GM19043 (cell line): ENCODE data around the gene DAP.
A peak's percentile ranks its signal among the peaks of the same experiment; 100 is the strongest.
"Not testable (repeated sequence)": the region's sequence is repeated elsewhere in the genome, so short reads cannot be mapped to it uniquely, and the experiment has no call there.

ENCODE experiments used
- ATAC-seq: cut with Tn5 transposase; IDR thresholded peaks from one replicate; pipeline ENCODE4 v1.9.1; 2021; ENCODE audit warnings: low read depth; ENCODE audit not compliant: unreplicated experiment

The DAP gene

GRCh38 chr5:10761185-10761932 lies at the start of gene DAP:
DAP (minus strand) TSS chr5:10761234; CDS start chr5:10761068, 166 bp downstream.
- peak; percentile 67 for ATAC-seq

GRCh38 chr5:10808347-10809226 lies 47.6 kb upstream of the DAP start:
- no peak for ATAC-seq

- ATAC-seq = no peak
These were observed 41.1 kb upstream of the DAP start for GRCh38 chr5:10801931-10802666.

GRCh38 chr5:10800852-10801251 lies 39.8 kb upstream of the DAP start:
- no peak for ATAC-seq

- ATAC-seq = no peak
These were observed 36.2 kb upstream of the DAP start for GRCh38 chr5:10797261-10797660.

- ATAC-seq = no peak
These were observed 32.8 kb upstream of the DAP start for GRCh38 chr5:10793785-10794184.

- ATAC-seq = no peak
These were observed 31.3 kb upstream of the DAP start for GRCh38 chr5:10792336-10792735.

GRCh38 chr5:10789726-10790125 lies 28.7 kb upstream of the DAP start:
- no peak for ATAC-seq

- ATAC-seq = no peak
These were observed 28.0 kb upstream of the DAP start for GRCh38 chr5:10789021-10789420.

GRCh38 chr5:10788358-10788757 lies 27.3 kb upstream of the DAP start:
- no peak for ATAC-seq

GRCh38 chr5:10786835-10787234 lies 25.8 kb upstream of the DAP start:
- ATAC-seq = no peak

- ATAC-seq = not testable (repeated sequence)
These were observed 19.2 kb upstream of the DAP start for GRCh38 chr5:10780208-10780607.

GRCh38 chr5:10779592-10779991 lies 18.6 kb upstream of the DAP start:
- ATAC-seq = no peak

- no peak for ATAC-seq
These were observed 17.3 kb upstream of the DAP start for GRCh38 chr5:10778179-10778910.

GRCh38 chr5:10775646-10776045 lies 14.6 kb upstream of the DAP start:
- no peak for ATAC-seq

- no peak for ATAC-seq
These were observed 12.0 kb upstream of the DAP start for GRCh38 chr5:10772901-10773585.

- ATAC-seq = no peak
These were observed 7.4 kb upstream of the DAP start for GRCh38 chr5:10768328-10768899.

GRCh38 chr5:10762776-10763500 lies 1.9 kb upstream of the DAP start:
- ATAC-seq = no peak
